AML-193 (cell line): ENCODE data around the gene CACNG5.
"Not testable (repeated sequence)": the region's sequence is repeated elsewhere in the genome, so short reads cannot be mapped to it uniquely, and the experiment has no call there.

Experiments used
- DNase-seq, 2 experiments: peaks; one replicate each; lab custom pipeline; 2025; lab: John Stamatoyannopoulos, UW

Gene CACNG5

GRCh38 chr17:66849032-66849655 lies 14.2 kb downstream of the CACNG5 start:
- DNase-seq = no peak

DNA sequence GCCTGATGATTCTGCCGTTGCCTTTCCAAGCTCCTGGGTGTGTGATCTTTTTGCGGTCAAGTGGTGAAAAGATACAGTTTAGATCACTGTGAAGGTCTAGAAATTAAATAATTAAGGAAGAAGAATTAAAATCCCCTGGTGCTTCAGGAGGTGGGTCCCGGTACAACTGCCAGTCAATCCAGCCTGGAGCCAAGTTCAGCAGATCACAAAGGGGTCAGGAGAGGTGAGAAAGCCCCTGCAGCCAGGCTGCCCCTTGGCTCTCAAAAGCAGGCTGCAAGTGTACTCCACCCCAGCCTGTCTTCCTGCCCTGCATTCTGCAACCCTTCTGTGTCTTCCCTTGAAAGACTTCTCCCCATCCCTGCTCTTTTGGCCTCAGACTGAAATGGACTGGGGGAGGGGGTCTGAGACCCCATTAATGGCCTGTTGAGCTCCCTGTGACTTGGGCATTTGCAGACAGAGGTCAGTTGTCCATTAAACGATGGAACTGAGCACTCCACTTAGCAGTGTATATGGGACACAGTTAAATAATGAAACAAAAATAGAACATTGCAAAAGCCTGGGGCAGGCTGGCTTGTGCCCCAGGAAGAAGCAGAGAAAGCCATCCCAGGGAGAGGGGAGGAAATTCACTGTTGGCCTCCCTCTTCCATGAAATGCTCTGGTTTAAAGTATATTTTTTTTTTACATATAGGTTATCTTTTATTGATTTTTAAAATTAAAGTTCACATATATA lies 15.1 kb downstream of the CACNG5 start:
- DNase-seq = no peak

- DNase-seq = no peak
Observed at GRCh38 chr17:66850692-66851091, 15.8 kb downstream of the CACNG5 start.

DNA sequence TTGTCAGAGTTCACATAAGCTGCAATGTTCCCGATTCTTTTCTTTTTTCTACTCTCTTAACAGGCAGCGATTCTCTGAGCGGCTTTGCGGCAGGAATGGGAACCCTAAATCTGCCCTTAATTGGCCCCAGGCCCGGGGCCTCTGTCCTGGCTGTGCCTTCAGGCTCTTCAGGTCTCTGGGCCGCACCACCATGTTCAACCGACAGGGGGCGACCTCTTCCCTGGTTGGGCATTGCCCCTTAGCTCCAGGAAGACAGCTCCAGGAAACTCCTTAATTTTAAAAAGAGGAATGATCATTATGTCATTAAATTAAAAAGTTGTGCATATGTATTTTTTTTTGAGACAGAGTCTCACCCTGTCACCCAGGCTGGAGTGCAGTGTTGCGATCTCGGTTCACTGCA lies 20.3 kb downstream of the CACNG5 start:
- peak; percentile 10 to 36 for DNase-seq

- DNase-seq = no peak
Observed at GRCh38 chr17:66858226-66859083, 23.5 kb downstream of the CACNG5 start.

DNA sequence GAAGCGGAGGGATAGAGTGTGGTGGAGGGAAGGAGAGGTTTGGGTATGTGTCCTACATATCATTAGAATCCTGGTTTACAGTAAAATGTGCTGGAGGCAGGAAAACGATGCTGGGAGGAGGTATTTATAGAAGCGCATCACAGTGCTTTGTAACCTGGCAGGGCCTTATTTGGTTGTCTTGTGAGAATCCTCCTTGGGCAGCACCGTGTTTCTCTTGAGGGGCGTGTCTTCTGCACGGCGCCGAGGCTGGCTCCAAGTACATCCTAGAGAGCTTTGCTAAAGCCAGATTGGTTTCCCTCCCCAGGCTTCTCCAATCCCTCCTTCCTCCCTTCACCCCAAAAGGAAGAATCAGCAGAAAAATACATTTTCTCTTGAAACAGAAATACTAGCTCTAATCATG lies 24.4 kb downstream of the CACNG5 start:
- DNase-seq = no peak

DNA sequence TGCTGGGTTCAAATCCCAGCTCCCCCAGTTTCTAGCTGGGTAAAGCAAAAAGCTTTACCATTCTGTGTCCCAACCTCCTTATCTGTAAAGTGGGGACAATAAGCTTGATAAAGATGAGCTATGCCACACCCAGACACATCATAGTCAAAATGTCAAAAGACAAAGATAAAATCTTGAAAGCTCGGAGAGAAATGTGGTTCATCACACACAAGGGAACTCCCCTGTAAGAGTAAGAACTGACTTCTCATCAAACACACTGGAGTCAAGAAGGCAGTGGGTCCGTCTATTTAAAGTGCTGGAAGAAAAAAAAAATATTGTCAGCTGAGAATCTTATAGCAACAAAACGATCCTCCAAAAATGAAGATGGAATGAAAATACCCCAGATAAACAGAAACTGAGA lies 25.3 kb downstream of the CACNG5 start:
- no peak for DNase-seq

- DNase-seq = no peak
Observed at GRCh38 chr17:66863820-66864219, 28.9 kb downstream of the CACNG5 start.

GRCh38 chr17:66865151-66865550 lies 30.2 kb downstream of the CACNG5 start:
- DNase-seq = no peak

- no peak for DNase-seq
Observed at GRCh38 chr17:66873962-66874361, 39.0 kb downstream of the CACNG5 start.

GRCh38 chr17:66884931-66885330 lies 50.0 kb downstream of the CACNG5 start:
- DNase-seq = no peak

DNA sequence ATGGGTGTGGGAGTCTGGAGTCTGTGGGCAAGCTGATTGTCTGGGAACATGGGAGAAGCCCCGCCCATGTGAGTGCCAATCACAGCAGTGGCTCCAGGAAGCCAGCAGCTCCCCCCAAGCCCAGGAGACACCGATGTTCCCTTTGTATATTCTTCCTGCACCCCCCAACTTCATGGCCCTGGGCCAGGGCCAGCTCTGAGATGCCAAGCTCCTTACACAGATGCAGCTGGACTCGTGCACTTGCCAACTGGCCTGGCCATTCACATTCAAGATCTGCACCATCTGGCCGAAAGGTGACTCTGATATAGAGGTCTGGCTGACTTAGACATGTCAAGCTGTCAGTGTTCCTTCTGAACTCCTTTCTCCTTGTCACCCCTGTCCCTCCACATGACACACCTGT lies 50.5 kb downstream of the CACNG5 start:
- no peak for DNase-seq

GRCh38 chr17:66889480-66890230 lies 54.7 kb downstream of the CACNG5 start:
- DNase-seq = no peak

- DNase-seq = no peak
Observed at GRCh38 chr17:66892246-66892645, 57.3 kb downstream of the CACNG5 start.

- DNase-seq = no peak
Observed at GRCh38 chr17:66893382-66893781, 58.5 kb downstream of the CACNG5 start.

GRCh38 chr17:66893863-66894262 lies 58.9 kb downstream of the CACNG5 start:
- no peak for DNase-seq

- no peak for DNase-seq
Observed at GRCh38 chr17:66897141-66897540, 62.2 kb downstream of the CACNG5 start.

GRCh38 chr17:66898536-66898935 lies 63.6 kb downstream of the CACNG5 start:
- DNase-seq = no peak

DNA sequence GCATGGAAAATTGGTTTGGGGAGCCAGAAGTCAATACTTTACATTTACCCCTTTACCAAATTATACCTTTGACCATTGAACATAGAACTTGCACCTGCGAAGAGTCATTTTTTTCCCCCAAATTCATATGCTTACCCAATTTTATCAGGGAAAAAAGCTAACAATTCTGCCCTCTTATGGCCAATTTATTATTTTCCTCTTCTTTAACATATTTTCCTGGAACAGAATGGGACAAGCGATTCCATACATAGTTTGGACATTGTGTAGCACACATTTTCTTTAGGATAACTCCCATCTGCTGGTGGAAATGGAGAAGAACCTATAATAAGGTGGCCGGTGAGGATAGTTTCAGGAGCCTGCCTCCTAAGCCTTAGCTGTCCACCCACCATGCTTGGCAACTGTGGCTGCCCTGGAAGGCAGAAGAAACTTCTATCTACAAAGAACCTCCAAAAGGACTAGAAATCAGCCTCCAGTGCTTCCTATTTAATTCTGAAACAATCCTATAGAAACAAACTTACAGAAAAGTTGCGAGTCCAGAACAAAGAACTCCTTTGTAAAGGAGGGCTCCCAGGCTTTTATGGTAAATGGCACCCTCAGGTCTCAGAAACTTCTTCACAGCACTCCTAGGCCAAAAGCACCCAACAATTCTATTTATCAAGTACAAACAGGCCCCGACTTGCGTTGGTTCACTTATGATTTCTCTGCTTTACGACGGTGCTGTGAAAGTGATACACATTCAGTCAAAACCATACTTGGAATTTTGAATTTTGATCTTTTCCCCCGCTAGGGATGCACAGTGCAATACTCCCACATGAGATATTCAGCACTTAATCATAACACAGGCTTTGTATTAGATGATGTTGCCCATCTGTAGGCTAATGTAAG lies 65.5 kb downstream of the CACNG5 start:
- no peak for DNase-seq

GRCh38 chr17:66903296-66903695 lies 68.4 kb downstream of the CACNG5 start:
- DNase-seq = not testable (repeated sequence)

GRCh38 chr17:66903781-66904180 lies 68.9 kb downstream of the CACNG5 start:
- no peak for DNase-seq
